ENCODE results near the gene KAZALD1.
A peak's percentile ranks its signal among the peaks of the same experiment; 100 is the strongest.

Gene KAZALD1

DNA sequence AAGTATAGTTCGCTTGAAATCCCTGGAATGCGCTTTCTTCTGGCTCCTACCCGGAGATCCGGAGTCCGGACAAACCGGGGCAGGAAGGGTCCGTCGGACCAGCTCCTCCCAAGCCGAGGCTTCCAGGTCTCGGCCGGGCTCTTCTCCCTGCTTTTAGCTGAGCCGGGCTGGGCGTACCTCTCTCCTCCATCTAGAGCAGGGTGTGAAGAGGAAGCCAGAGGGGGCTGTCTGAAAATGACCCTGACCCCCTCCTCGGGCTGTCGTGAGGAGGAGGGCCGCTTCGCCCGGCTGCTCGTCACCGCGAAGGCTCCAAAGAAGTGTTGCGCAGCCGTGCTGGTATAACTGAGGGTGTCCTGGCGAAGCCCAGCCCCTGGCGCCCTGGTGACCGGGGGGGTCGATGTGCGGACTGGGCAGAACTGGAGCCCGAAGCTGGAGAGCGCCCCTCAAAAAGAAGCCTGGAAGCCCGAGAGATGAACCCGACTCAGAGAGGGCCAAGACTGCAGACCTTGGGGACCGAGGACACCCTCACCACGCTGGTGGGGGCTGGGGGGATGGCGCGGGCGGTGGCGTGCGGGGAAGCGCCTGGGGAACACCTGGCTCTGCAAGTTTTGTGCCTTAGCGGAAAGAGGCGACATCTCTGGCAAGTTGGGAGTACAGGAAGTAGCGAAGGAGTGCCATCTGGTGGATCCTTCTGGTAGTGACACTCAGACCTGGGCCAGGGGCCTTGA lies 5.7 kb downstream of the KAZALD1 start:
- peak; percentile 62 for DNase-seq

GRCh38 chr10:101069441-101069840 lies 7.7 kb downstream of the KAZALD1 start:
- no peak for DNase-seq

- DNase-seq = no peak
These were observed 8.3 kb downstream of the KAZALD1 start for GRCh38 chr10:101070098-101070497.

DNA sequence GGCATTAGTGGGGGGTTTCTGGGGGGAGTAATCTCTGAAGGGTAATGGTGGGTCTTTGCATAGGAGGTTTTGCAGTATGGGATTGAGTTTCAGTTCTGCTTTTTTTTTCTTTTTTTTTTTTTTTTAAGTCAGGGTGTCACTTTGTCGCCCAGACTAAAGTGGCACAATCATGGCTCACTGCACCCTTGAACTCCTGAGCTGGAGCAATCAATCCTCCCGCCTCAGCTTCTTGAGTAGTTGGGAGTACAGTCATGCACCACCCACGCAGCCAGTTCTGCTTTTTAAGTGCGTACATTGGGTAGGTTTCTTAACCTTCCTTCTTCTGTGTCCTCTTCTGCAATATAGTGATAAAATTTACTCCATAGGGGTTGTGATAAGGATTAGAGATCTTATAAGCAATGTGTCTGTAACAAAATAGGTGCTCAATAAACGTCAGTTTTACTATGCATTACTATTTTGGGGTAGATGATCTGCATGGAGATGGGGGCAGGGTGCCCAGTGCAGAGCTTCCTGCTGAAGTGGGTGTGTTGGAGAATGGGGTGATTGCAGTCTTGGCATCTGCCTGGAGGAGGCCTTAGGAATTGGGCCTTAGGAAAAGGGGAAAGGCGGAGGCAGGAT lies 9.6 kb downstream of the KAZALD1 start:
- no peak for DNase-seq

- DNase-seq = no peak
These were observed 10.2 kb downstream of the KAZALD1 start for GRCh38 chr10:101071885-101072433.

DNA sequence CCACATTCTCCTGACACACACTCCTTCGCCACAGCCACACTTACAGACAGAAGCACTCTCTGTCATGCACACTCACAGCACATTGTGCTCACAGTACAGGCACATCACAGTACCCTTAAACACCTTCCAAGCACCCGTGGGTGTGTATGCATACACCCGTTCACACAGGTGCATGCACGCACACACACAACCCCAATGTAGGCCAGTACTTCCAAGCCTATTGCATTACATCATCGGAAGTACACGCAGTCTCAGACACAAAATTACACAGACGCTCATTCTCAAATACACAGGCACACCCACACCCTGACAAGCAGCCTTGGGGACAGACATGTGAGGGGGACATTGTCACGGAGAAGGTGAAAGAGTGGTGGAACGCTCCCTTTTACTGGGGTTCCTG lies 11.1 kb downstream of the KAZALD1 start:
- DNase-seq = no peak

DNA sequence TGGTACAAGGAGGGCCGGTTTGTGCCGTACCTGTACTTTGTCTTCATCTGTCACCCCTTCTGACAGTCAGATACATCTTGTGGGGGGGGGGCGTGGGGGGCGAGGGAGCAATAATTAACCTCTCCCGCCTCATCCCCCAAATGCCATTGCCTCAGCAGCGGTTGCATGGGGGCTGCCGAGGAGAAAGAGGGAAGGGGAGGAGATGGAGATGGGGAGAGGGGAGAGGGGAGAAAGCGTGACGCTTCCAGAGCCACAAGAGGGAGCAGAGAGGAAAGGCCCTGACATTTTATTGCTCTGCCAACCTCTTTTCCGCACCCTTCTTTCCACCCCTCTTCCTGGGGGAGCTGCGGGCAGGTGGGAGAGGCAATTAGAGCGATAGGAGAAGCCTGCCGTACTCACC lies 11.8 kb downstream of the KAZALD1 start:
- no peak for DNase-seq

DNA sequence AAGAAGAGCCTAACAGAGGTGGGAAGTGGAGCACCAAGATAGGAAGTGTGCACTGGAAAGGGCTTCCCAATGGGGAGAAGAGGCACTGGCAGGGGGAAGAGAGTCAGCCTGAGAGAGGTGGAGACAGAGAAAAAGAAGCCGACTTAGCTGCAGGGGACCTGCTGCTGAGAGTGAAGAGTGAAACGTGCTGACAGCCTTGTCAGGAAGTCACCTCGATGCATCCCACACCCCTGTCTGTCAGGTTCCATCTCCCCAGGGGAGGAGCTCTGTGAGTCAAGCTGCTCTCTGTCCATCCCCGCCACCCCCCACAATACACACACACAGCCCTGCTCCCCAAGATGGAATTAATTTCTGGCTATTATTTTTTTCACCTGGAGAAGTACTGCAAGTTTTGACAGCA lies 14.0 kb downstream of the KAZALD1 start:
- no peak for DNase-seq

DNA sequence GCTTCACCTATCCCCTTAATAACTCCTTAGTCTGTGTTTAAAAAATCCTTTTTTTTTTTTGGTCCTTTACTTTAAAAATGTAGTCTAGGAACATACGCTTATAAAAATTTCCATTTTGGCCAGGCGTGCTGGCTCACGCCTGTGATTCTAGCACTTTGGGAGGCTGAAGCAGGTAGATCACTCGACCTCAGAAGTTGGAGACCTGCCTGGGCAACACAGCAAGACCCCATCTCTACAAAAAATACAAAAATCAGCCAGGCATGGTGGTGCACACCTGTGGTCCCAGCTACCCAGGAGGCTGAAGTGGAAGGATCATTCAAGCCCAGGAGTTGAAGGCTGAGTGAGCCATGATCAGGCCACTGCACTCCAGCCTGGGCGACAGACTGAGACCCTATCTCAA lies 14.8 kb downstream of the KAZALD1 start:
- DNase-seq = no peak

DNA sequence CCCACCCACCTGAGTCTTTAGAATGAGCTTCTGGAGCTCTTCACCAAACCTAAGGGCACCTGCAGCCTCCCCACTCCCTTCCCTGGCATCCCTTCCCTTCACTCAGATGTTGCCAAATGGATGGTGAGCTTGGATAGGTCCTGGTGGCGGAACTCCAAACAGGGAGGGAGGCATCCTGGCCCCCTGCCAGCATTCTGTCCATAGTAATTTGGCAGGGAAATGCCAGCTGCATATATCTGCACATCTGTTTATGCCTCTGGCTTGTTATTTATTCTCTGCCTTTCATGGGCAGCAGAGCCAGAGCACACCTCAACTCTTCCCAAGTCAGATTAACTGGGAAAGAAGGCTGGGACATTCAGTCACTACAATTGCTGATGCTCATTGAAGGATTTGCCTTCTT lies 18.1 kb downstream of the KAZALD1 start:
- DNase-seq = no peak

- no peak for DNase-seq
These were observed 19.4 kb downstream of the KAZALD1 start for GRCh38 chr10:101080933-101081931.

DNA sequence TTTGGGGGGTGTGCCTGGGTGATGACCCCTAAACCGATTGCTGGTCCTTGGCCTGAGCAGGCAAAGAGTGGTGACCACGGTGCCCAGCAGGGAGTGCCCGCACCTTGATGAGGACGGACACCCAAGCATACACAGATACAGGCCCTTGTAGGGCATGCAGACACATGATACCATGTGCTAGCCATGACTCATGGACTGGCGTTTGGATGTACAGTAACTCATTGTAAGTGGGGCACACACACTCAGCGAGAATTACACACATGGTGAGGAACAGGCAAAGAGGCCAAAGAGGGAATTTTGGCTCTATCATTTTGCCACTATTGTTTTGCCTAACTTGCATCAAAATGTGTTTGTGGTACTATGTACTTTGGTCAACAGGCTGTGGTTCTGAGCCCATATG lies 24.1 kb downstream of the KAZALD1 start:
- DNase-seq = no peak

GRCh38 chr10:101087376-101087775 lies 25.6 kb downstream of the KAZALD1 start:
- no peak for DNase-seq

DNA sequence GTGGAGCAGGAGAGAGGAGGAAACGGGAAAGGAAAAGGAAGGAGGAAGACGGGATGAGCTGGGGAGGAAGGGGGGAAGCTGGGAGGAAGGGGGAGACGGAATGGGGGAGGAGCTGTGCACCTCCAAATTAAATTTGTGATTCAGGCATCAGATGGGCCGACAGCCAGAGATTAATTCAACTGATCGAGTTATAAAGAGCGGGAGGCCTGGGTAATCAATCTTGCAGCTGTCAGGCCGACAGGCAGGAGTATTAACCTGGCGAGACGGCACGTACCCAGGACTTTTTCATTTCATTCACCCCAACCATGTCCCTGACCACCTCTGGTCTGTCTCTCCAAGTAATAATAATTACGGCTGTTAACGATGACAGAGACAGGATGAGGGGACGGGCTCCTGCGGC lies 26.2 kb downstream of the KAZALD1 start:
- DNase-seq = no peak

- DNase-seq = no peak
These were observed 27.9 kb downstream of the KAZALD1 start for GRCh38 chr10:101089520-101090299.

- no peak for DNase-seq
These were observed 28.8 kb downstream of the KAZALD1 start for GRCh38 chr10:101090597-101090996.

DNA sequence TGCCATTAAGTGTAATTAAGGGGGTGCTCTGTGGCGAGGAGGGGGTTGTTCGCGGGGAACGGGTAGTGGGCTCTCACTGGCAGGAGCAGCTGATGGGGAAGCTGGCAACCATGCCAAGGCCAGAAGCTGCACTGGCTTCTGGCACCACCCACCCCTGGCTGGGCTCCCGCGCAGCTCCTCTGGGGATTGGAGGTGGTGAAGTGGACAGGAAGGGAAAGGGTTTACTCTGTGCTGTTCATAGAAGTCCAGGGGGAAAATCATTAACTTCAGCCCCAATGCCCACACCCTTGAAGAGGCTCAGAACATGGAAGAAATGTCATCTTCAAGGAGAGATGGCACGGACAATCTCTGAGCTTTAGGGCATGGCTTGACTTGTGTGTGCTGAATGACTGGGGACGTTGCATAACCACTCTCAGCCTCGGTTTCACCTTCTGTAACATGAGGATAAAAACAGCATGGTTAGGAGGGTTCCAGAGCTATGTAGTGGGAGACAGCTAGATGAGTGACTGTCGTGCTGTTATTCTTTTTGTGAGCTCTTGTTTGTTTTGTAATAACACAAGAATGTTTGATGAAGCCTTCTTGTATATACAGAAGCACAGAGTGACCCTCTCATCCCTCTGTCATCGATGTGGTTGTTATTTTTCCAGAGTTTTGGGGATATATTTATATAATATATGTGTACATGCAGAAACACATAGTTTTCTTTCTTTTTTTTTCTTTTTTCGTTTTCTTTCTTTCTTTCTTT lies 29.9 kb downstream of the KAZALD1 start:
- no peak for DNase-seq

GRCh38 chr10:101092881-101093354 lies 31.1 kb downstream of the KAZALD1 start:
- DNase-seq = no peak

DNA sequence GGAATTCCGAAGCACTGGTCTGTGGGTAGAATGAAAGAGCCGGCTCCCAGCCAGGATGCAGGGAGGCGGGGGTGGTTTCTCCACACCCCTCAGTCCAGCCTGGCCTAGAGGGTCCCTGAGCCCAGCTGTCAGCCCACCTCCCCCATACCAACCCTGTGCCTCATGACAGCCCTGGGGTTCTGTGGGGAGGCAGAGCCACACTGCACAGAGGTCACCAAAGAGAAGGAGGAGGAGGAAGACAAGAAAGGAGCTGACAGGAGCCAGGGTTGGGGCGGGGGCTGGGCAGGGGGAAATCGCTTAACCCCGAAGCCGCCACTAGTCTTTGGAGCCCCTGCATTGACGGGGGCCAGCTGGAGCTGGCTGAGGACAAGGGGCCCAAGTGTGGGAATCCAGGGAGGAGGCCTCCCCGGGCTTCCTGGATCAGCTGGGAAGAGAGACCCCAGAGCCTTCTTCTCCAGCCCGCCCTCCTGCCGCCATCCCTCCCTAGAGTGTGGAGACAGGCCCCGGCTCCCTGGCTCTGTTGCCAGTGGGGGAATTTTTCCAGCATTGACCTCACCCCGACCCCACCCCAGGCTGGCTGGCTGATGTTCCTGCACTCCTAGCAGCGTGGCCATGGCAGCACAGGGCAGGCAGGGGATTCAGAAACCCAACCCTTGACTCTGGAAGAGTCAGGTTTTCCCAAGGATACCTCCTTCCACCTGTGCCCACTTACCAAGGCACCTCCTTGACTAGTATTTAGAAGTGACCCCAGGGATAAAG lies 32.5 kb downstream of the KAZALD1 start:
- DNase-seq = no peak

GRCh38 chr10:101095004-101095403 lies 33.2 kb downstream of the KAZALD1 start:
- no peak for DNase-seq
